ENCODE results near the gene FBXO10. TPM values are rescaled to one million over a fixed set of nuclear protein-coding genes. Genes with fewer than 3 reads are reported as not detected.

FBXO10 gene
- total and polyA plus RNA-seq, 2 of the 4 experiments (the other 2 are of a cell fraction) = 6.6 to 6.7 TPM

- Histone ChIP-seq H3K36me3 (ENCODE audit: control insufficient read depth, insufficient read depth, low read length) (peaks cover 54% of the 10 kb centered on the region), H3K4ac (ENCODE audit: low read depth, low read length) (no peak overlapping the region), H2BK5ac (ENCODE audit: low read depth, low read length, poor library complexity, severe bottlenecking) (no peak overlapping the region), H2BK15ac (ENCODE audit: low read depth, low read length) (no peak overlapping the region), H3K4me3 (ENCODE audit: insufficient read depth, low read depth, low read length) (no peak overlapping the region), H3K56ac (ENCODE audit: extremely low read depth, insufficient read depth, low read length) (no peak overlapping the region), H3K9me1 (ENCODE audit: insufficient read depth, low read length) (peaks cover 6% of the 10 kb centered on the region; the same call in 1 of the 2 replicates), H3K4me2 (ENCODE audit: low read depth, low read length) (no peak overlapping the region), H4K8ac (ENCODE audit: low read depth in 2 of 2, low read length in 2 of 2) (no peak overlapping the region), H4K5ac (ENCODE audit: low read depth, low read length) (no peak overlapping the region), H3K9me3 (ENCODE audit: control insufficient read depth, insufficient read depth, low read length) (no peaks in the 10 kb centered on the region), H3K18ac (ENCODE audit: low read depth, low read length) (no peak overlapping the region), H2BK20ac (ENCODE audit: low read depth, low read length) (no peak overlapping the region), H2AK9ac (replicated peaks; ENCODE audit: low read depth, low read length, poor library complexity) (no peak overlapping the region), H2BK120ac (ENCODE audit: low read depth, low read length) (no peak overlapping the region), H4K20me1 (ENCODE audit: insufficient read depth, low read length) (no peaks in the 10 kb centered on the region), H3K79me1 (ENCODE audit: low read depth in 1 of 2, low read length in 2 of 2) (peaks cover 4 to 9% of the 10 kb centered on the region in 2 experiments; a peak in 2 of 4 replicates), H3K27me3 (ENCODE audit: control insufficient read depth, insufficient read depth, low read length) (no peaks in the 10 kb centered on the region), H2AK5ac (ENCODE audit: low read depth, low read length) (no peak overlapping the region), H3K4me1 (ENCODE audit: control insufficient read depth, insufficient read depth, low read length) (no peaks in the 10 kb centered on the region), H3K14ac (replicated peaks; ENCODE audit: low read depth, low read length) (no peak overlapping the region), H3K9ac (ENCODE audit: low read depth, low read length) (no peak overlapping the region), H3K27ac (ENCODE audit: insufficient read depth, low read length) (no peak overlapping the region), H4K91ac (ENCODE audit: insufficient read depth, low read depth, low read length) (no peak overlapping the region), H2AFZ (replicated peaks; ENCODE audit: low read length, poor library complexity) (no peak overlapping the region), H3K23ac (ENCODE audit: low read depth, low read length) (no peak overlapping the region)
- ChIA-PET POLR2A (ENCODE audit: unreplicated experiment) (no interaction called here), CTCF (no interaction called here)
- intact Hi-C loops (cut with micrococcal nuclease) = no loop called here
- in situ Hi-C loops (cut with MboI; ENCODE audit: low sequenced_read_pairs) = no loop called here
- peak; percentile 16 for DNase-seq
- dilution Hi-C loops (cut with HindIII; ENCODE audit: low sequenced_read_pairs, unreplicated experiment) = no loop called here
- peak; percentile 19; the same call in 1 of the 2 replicates for ATAC-seq (ENCODE audit: low read depth)
- TF ChIP-seq NFE2L2 (IDR thresholded peaks at IDR 0.05; ENCODE audit: low read depth, low read length) (no peak), BHLHE40 (IDR thresholded peaks at IDR 0.05; ENCODE audit: low read depth, low read length) (no peak), SMC3 (IDR thresholded peaks at IDR 0.05; ENCODE audit: low read depth, low read length) (no peak), CTCF (conservative IDR thresholded peaks at IDR 0.05; ENCODE audit: low read depth, low read length) (no peak), POLR2A (IDR thresholded peaks at IDR 0.05; ENCODE audit: low read depth, low read length) (no peak), RFX5 (IDR thresholded peaks at IDR 0.05; ENCODE audit: low read depth, low read length) (no peak), ELK1 (IDR thresholded peaks at IDR 0.05; ENCODE audit: borderline replicate concordance, low read depth, low read length) (no peak), RAD21 (IDR thresholded peaks at IDR 0.05; ENCODE audit: low read length) (no peak), MXI1 (IDR thresholded peaks at IDR 0.05; ENCODE audit: borderline replicate concordance, low read depth, low read length) (no peak), FOS (IDR thresholded peaks at IDR 0.05; ENCODE audit: low read depth, low read length) (no peak), MAZ (IDR thresholded peaks at IDR 0.05; ENCODE audit: borderline replicate concordance, low read depth, low read length) (no peak), CHD1 (IDR thresholded peaks at IDR 0.05; ENCODE audit: low read depth, low read length) (no peak), MAFK (IDR thresholded peaks at IDR 0.05; ENCODE audit: low read depth, low read length) (no peak), CEBPB (IDR thresholded peaks at IDR 0.05; ENCODE audit: low read depth, low read length) (no peak), USF2 (IDR thresholded peaks at IDR 0.05; ENCODE audit: low read depth, low read length) (no peak), RCOR1 (IDR thresholded peaks at IDR 0.05; ENCODE audit: insufficient replicate concordance, low read length) (no peak)
- 100% methylated on average over 3 of the region's 3 CpGs; no CpG with 5 or more reads in 1 of the 2 experiments for WGBS, 2 experiments (ENCODE audit: extremely low coverage in 2 of 2, insufficient read length in 1 of 2)
- BruUV-seq (replicated peaks) = no TSS peak
Measured at GRCh38 chr9:37503736-37504135, 72.4 kb downstream of the FBXO10 start.

Data from IMR-90 (cell line).